HepG2 (cell line): ENCODE data around the gene GALNTL6. TPM values are rescaled to one million over a fixed set of nuclear protein-coding genes. Genes with fewer than 3 reads are reported as not detected.

ENCODE experiments used
- ATAC-seq: fragments of 200-7000 bp; cut with Tn5 transposase; 3 replicates; pipeline ENCODE4 v1.9.1; 2020; ENCODE audit warnings: mild to moderate bottlenecking, moderate library complexity
- BruUV-seq: library from RNA; stranded (reverse); fragments of 400-500 nt; replicated peaks from 2 replicates; lab custom pipeline; 2021; lab: Mats Ljungman, UMichigan
- CTCF ChIA-PET: fragments of 300-600 bp; formaldehyde crosslinking; extraction: SDS; loops from one replicate; lab custom pipeline; 2021; ENCODE audit warnings: low total read pairs, inconsistent platforms, low intra/inter-chr PET ratio; lab: Yijun Ruan, JAX
- POLR2A ChIA-PET: fragments of 350-600 bp; sonication (Branson Sonifier 250); formaldehyde crosslinking; loops from one replicate; lab custom pipeline; 2020; ENCODE audit warnings: antibody characterized with exemption, inconsistent platforms; lab: Yijun Ruan, JAX
- DNase-seq: peaks from one replicate; pipeline ENCODE4 v3.0.0-alpha.2; 2015; ENCODE audit warnings: low spot score
- FAIRE-seq: peaks from 3 replicates; lab custom pipeline; 2011; peaks lifted over from hg19 to GRCh38; lab: Jason Lieb, UNC
- H2AFZ ChIP-seq: one replicate; pipeline ENCODE4 v1.6.1; 2011; ENCODE audit warnings: low read length, inconsistent platforms
- H3K27ac ChIP-seq: fragments of 300-600 bp; 3 replicates; pipeline ENCODE4 v1.8.0; 2011; ENCODE audit warnings: mixed run types, mild to moderate bottlenecking, mixed read lengths, low read length, inconsistent platforms; ENCODE audit not compliant: insufficient read depth; ENCODE audit errors: extremely low read length
- H3K27me3 ChIP-seq, 2 experiments: fragments of 200-600 bp in 1 of 2; 2 replicates in 1 of 2; 3 replicates in 1 of 2; pipeline versions ENCODE4 v1.6.0 to v1.8.0; 2011; ENCODE audit warnings: low read length in 2 of 2, mild to moderate bottlenecking in 2 of 2, moderate library complexity in 2 of 2, inconsistent platforms in 1 of 2; ENCODE audit not compliant: insufficient read depth in 2 of 2, control insufficient read depth in 1 of 2
- H3K36me3 ChIP-seq, 2 experiments: fragments of 200-600 bp in 1 of 2; replicated peaks in 1 of 2; 2 replicates in 1 of 2; 3 replicates in 1 of 2; pipeline versions ENCODE4 v1.5.1 to v1.8.0; 2011; ENCODE audit warnings: low read length in 2 of 2, inconsistent platforms in 1 of 2; ENCODE audit not compliant: insufficient read depth in 2 of 2, control insufficient read depth in 1 of 2
- H3K4me1 ChIP-seq: 2 replicates; pipeline ENCODE4 v1.5.1; 2012; ENCODE audit warnings: low read length, inconsistent platforms; ENCODE audit not compliant: insufficient read depth
- H3K4me2 ChIP-seq: 2 replicates; pipeline ENCODE4 v1.6.0; 2011; ENCODE audit warnings: low read depth, low read length, inconsistent platforms
- H3K4me3 ChIP-seq, 3 experiments: fragments of 200-600 bp in 1 of 3; sonication (generic), shearing (Covaris generic) in 1 of 3; replicated peaks in 1 of 3; 2 replicates each; pipeline ENCODE4 v1.5.1; 2011 to 2016; ENCODE audit warnings: low read length in 3 of 3, inconsistent platforms in 2 of 3, low read depth in 2 of 3, mild to moderate bottlenecking in 2 of 3, control low read depth in 1 of 3, mixed read lengths in 1 of 3; ENCODE audit not compliant: insufficient read depth in 1 of 3
- H3K79me2 ChIP-seq: one replicate; pipeline ENCODE4 v1.6.1; 2011; ENCODE audit warnings: low read length, inconsistent platforms; ENCODE audit not compliant: insufficient read depth
- H3K9ac ChIP-seq: 2 replicates; pipeline ENCODE4 v1.6.0; 2011; ENCODE audit warnings: mild to moderate bottlenecking, low read depth, low read length, inconsistent platforms; ENCODE audit not compliant: insufficient read depth
- H3K9me3 ChIP-seq: 2 replicates; pipeline ENCODE4 v1.5.1; 2012; ENCODE audit warnings: mild to moderate bottlenecking, low read length
- H4K20me1 ChIP-seq: 2 replicates; pipeline ENCODE4 v1.6.0; 2011; ENCODE audit warnings: inconsistent platforms, mild to moderate bottlenecking, low read length, moderate library complexity; ENCODE audit not compliant: insufficient read depth
- DR1 ChIP-seq: sonication (generic); formaldehyde crosslinking; IDR thresholded peaks from 2 replicates; pipeline ENCODE4 v1.8.0; 2021; ENCODE audit warnings: mild to moderate bottlenecking, missing genetic modification reagents, inconsistent platforms
- E2F2 ChIP-seq: sonication (generic); formaldehyde crosslinking; IDR thresholded peaks from 2 replicates; pipeline ENCODE4 v1.4.0; 2020; ENCODE audit warnings: missing genetic modification reagents, borderline replicate concordance
- FIP1L1 ChIP-seq: fragments of 200-400 bp; formaldehyde crosslinking; IDR thresholded peaks from 2 replicates; pipeline ENCODE4 v1.6.1; 2018; ENCODE audit warnings: low read depth, mild to moderate bottlenecking, low read length, moderate library complexity, borderline replicate concordance; ENCODE audit not compliant: insufficient read depth
- FOXK1 ChIP-seq: sonication (generic); formaldehyde crosslinking; IDR thresholded peaks from 2 replicates; pipeline ENCODE4 v1.4.0; 2020; ENCODE audit warnings: low read depth, missing genetic modification reagents, borderline replicate concordance
- GATAD1 ChIP-seq: IDR thresholded peaks from 2 replicates; pipeline ENCODE4 v1.6.1; 2016; ENCODE audit warnings: missing genetic modification reagents, missing compliant biosample characterization
- GMEB1 ChIP-seq: sonication (generic); formaldehyde crosslinking; IDR thresholded peaks from 2 replicates; pipeline ENCODE4 v1.5.1; 2020; ENCODE audit warnings: missing genetic modification reagents, mild to moderate bottlenecking, borderline replicate concordance
- NR0B2 ChIP-seq: sonication (generic); formaldehyde crosslinking; IDR thresholded peaks from 2 replicates; pipeline ENCODE4 v1.4.0; 2020; ENCODE audit warnings: mild to moderate bottlenecking, missing genetic modification reagents
- RCOR2 ChIP-seq: IDR thresholded peaks from 2 replicates; pipeline ENCODE4 v1.6.1; 2016; ENCODE audit warnings: missing biosample characterization, missing genetic modification reagents
- ZFY ChIP-seq: sonication (generic); formaldehyde crosslinking; IDR thresholded peaks from 2 replicates; pipeline ENCODE4 v1.4.0; 2020; ENCODE audit warnings: missing genetic modification reagents
- ZNF24 ChIP-seq: fragments of 450-650 bp; IDR thresholded peaks from 2 replicates; pipeline ENCODE4 v1.6.1; 2017; ENCODE audit warnings: antibody characterized with exemption, mild to moderate bottlenecking
- ZNF260 ChIP-seq: sonication (generic); formaldehyde crosslinking; IDR thresholded peaks from 2 replicates; pipeline ENCODE4 v1.4.0; 2020; ENCODE audit warnings: missing genetic modification reagents, low read depth, mild to moderate bottlenecking, borderline replicate concordance
- ZNF367 ChIP-seq: sonication (generic); formaldehyde crosslinking; IDR thresholded peaks from 2 replicates; pipeline ENCODE4 v1.4.0; 2020; ENCODE audit warnings: missing genetic modification reagents, borderline replicate concordance
- ZNF772 ChIP-seq: sonication (generic); formaldehyde crosslinking; IDR thresholded peaks from 2 replicates; pipeline ENCODE4 v1.5.0; 2020; ENCODE audit warnings: mild to moderate bottlenecking, missing genetic modification reagents
- ZNF83 ChIP-seq: sonication (generic); formaldehyde crosslinking; IDR thresholded peaks from 2 replicates; pipeline ENCODE4 v1.4.0; 2020; ENCODE audit warnings: missing genetic modification reagents, mild to moderate bottlenecking, borderline replicate concordance
- ZSCAN9 ChIP-seq: IDR thresholded peaks from 2 replicates; pipeline ENCODE4 v1.6.1; 2016; ENCODE audit warnings: borderline replicate concordance
- WGBS: methylation state at CpG from one replicate; pipeline ENCODE4 v1.1.6; 2017; ENCODE audit warnings: low lambda C conversion rate; 5-methylcytosine and 5-hydroxymethylcytosine counted together
- in situ Hi-C: cut with HindIII; loops from 2 replicates; pipeline ENCODE4 v1.10.0; 2017; ENCODE audit warnings: low pct_unique_long_range_greater_than_20kb; ENCODE audit not compliant: extremely low pct_ligation_motif_present
- intact Hi-C: fragments of 100-400 bp; cut with micrococcal nuclease; formaldehyde crosslinking; loops from one replicate; pipeline ENCODE4 v1.10.0; 2022; ENCODE audit not compliant: unreplicated experiment
- polyA plus RNA-seq, 8 experiments: library from polyadenylated mRNA; depleted of rRNA in 3 of 8; stranded (reverse) in 7 of 8; unstranded in 1 of 8; fragments of >200 nt; fragmentation: Illumina TruSeq in 4 of 8; extraction: Trizol in 4 of 8; gene quantifications; 2 replicates each; pipeline versions ENCODE4 v1.2.1 to v1.2.3, GENCODE V29; 2011 to 2016; ENCODE audit warnings: low read depth in 4 of 8, missing spikeins in 1 of 8, mixed read lengths in 1 of 8; ENCODE audit not compliant: insufficient read depth in 1 of 8
- total RNA-seq, 5 experiments: library from RNA; depleted of rRNA; stranded (reverse); fragments of >200 nt; fragmentation: Illumina TruSeq; extraction: Trizol; gene quantifications; 2 replicates each; pipeline ENCODE4 v1.2.3, GENCODE V29; 2016; ENCODE audit warnings: low read depth in 1 of 5

GALNTL6 gene
- total and polyA plus RNA-seq, 2 of the 13 experiments (the other 11 are each of a cell fraction or from before 2014, with no cell fraction given): not detected

GRCh38 chr4:172410363-172410762 is 597.2 kb downstream of the GALNTL6 start:
- no peak overlapping the region for H3K4me3 ChIP-seq
- in situ Hi-C loops (no loop called here), intact Hi-C loops (no loop called here)
- no peaks in the 10 kb centered on the region for H3K36me3 ChIP-seq
- no peak overlapping the region for H3K9ac ChIP-seq
- FAIRE-seq (no peak), ATAC-seq (no peak), DNase-seq (no peak)
- TF ChIP-seq FIP1L1: no peak
- no peak for TF ChIP-seq ZSCAN9
- TF ChIP-seq RCOR2 (CRISPR knock-in tag): no peak
- TF ChIP-seq GATAD1 (CRISPR knock-in tag): no peak
- TF ChIP-seq DR1 (CRISPR knock-in tag): no peak
- TF ChIP-seq ZFY (CRISPR knock-in tag): no peak
- no peak for TF ChIP-seq GMEB1
- no peak for TF ChIP-seq FOXK1 (CRISPR knock-in tag)
- no peak for TF ChIP-seq ZNF367 (CRISPR knock-in tag)
- TF ChIP-seq ZNF24: no peak
- no peak for TF ChIP-seq NR0B2
- TF ChIP-seq E2F2 (CRISPR knock-in tag): no peak
- TF ChIP-seq ZNF83 (CRISPR knock-in tag): no peak
- TF ChIP-seq ZNF260: no peak
- TF ChIP-seq ZNF772 (CRISPR knock-in tag): no peak
- no TSS peak for BruUV-seq
- no peak overlapping the region for H3K27ac ChIP-seq
- H2AFZ ChIP-seq: no peak overlapping the region
- no peaks in the 10 kb centered on the region for H3K27me3 ChIP-seq
- no peaks in the 10 kb centered on the region for H4K20me1 ChIP-seq
- 0% methylated on average over 1 of the region's 1 CpG for WGBS
- H3K4me1 ChIP-seq: no peaks in the 10 kb centered on the region
- no peaks in the 10 kb centered on the region for H3K9me3 ChIP-seq
- CTCF ChIA-PET: no interaction called here
- no peak overlapping the region for H3K4me2 ChIP-seq
- no peaks in the 10 kb centered on the region for H3K79me2 ChIP-seq
- POLR2A ChIA-PET: no interaction called here
